ENCODE measurements around the gene ALX4. TPM values are rescaled to one million over a fixed set of nuclear protein-coding genes. Genes with fewer than 3 reads are reported as not detected.

ALX4 gene
- polyA plus RNA-seq, 2 donors = under 0.01 TPM; not detected in 1

- H3K27me3 ChIP-seq (ENCODE audit: control insufficient read depth in 1 of 2, insufficient read depth in 2 of 2, low read length in 2 of 2) = no peaks in the 10 kb centered on the region
- H3K36me3 ChIP-seq (ENCODE audit: control insufficient read depth in 2 of 2, insufficient read depth in 2 of 2, low read length in 1 of 2) = no peaks in the 10 kb centered on the region
- no peak overlapping the region for H3K27ac ChIP-seq (ENCODE audit: low read depth in 2 of 2, low read length in 1 of 2)
- 86 to 92% methylated on average over 8 of the region's 8 CpGs for WGBS, 2 donors
- H3K4me1 ChIP-seq (ENCODE audit: control insufficient read depth in 2 of 2, insufficient read depth in 2 of 2, low read length in 1 of 2) = peaks cover 0 to 2% of the 10 kb centered on the region in 2 donors
- no peak overlapping the region for H3K4me3 ChIP-seq (ENCODE audit: low read depth in 1 of 2, low read length in 2 of 2)
- H3K9me3 ChIP-seq (ENCODE audit: control insufficient read depth in 2 of 2, insufficient read depth in 1 of 2, low read depth in 1 of 2, low read length in 1 of 2) = peaks cover 0 to 2% of the 10 kb centered on the region in 2 donors
These were observed 52.4 kb downstream of the ALX4 start for GRCh38 chr11:44257338-44258189.

- H3K27me3 ChIP-seq (ENCODE audit: control insufficient read depth in 1 of 2, insufficient read depth in 2 of 2, low read length in 2 of 2) = no peaks in the 10 kb centered on the region
- no peak overlapping the region for H3K4me3 ChIP-seq (ENCODE audit: low read depth in 1 of 2, low read length in 2 of 2)
- peaks cover 0 to 2% of the 10 kb centered on the region in 2 donors for H3K4me1 ChIP-seq (ENCODE audit: control insufficient read depth in 2 of 2, insufficient read depth in 2 of 2, low read length in 1 of 2)
- WGBS, 2 donors = 72 to 79% methylated on average over 4 of the region's 4 CpGs
- no peak overlapping the region for H3K27ac ChIP-seq (ENCODE audit: low read depth in 2 of 2, low read length in 1 of 2)
- H3K36me3 ChIP-seq (ENCODE audit: control insufficient read depth in 2 of 2, insufficient read depth in 2 of 2, low read length in 1 of 2) = no peaks in the 10 kb centered on the region
- H3K9me3 ChIP-seq (ENCODE audit: control insufficient read depth in 2 of 2, insufficient read depth in 1 of 2, low read depth in 1 of 2, low read length in 1 of 2) = peaks cover 0 to 2% of the 10 kb centered on the region in 2 donors
These were observed 53.2 kb downstream of the ALX4 start for GRCh38 chr11:44256673-44257291.

DNA sequence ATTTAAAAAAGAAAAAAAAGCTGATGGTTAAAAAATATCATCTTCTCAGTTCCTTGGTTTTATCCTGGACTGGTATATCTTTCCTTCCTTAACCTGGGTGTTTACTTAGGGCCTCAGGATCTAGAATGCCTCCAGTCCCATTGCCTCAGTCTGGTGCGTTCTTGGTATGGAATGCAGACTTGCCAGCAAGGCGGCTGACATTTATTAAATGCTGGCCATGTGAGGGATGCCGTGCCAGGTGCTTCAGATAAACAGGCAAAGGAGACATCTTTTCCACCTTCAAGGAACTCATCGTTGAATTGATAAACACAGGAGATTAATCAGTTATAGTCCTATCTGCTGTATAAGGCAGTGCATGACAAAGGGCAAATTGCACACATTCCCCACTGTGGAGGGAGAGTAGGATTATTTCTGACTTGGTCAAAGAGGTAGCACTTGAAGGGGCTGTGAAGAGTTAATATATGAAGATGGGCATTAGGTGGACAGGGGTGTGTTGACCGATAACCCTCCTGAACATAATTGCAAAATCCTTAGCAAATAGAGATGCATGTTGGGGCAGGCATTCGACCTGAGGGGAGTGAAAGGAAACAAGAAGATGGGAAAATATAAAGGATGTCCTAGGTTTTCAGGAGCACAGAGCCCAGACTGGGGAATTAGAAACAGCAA is 54.4 kb downstream of the ALX4 start:
- H3K4me1 ChIP-seq (ENCODE audit: control insufficient read depth in 2 of 2, insufficient read depth in 2 of 2, low read length in 1 of 2) = peaks cover 0 to 2% of the 10 kb centered on the region in 2 donors
- WGBS, 2 donors = 49 to 56% methylated on average over 6 of the region's 6 CpGs
- no peak overlapping the region for H3K27ac ChIP-seq (ENCODE audit: low read depth in 2 of 2, low read length in 1 of 2)

GRCh38 chr11:44252999-44253602 is 56.8 kb downstream of the ALX4 start:
- no peak overlapping the region for H3K4me3 ChIP-seq (ENCODE audit: low read depth in 1 of 2, low read length in 2 of 2)
- no peaks in the 10 kb centered on the region for H3K27me3 ChIP-seq (ENCODE audit: control insufficient read depth in 1 of 2, insufficient read depth in 2 of 2, low read length in 2 of 2)
- H3K9me3 ChIP-seq (ENCODE audit: control insufficient read depth in 2 of 2, insufficient read depth in 1 of 2, low read depth in 1 of 2, low read length in 1 of 2) = peaks cover 0 to 2% of the 10 kb centered on the region in 2 donors
- H3K27ac ChIP-seq (ENCODE audit: low read depth in 2 of 2, low read length in 1 of 2) = no peak overlapping the region
- H3K4me1 ChIP-seq (ENCODE audit: control insufficient read depth in 2 of 2, insufficient read depth in 2 of 2, low read length in 1 of 2) = peaks cover 0 to 1% of the 10 kb centered on the region in 2 donors
- 85 to 92% methylated on average over 2 of the region's 2 CpGs for WGBS, 2 donors
- H3K36me3 ChIP-seq (ENCODE audit: control insufficient read depth in 2 of 2, insufficient read depth in 2 of 2, low read length in 1 of 2) = peaks cover 0 to 4% of the 10 kb centered on the region in 2 donors

More for the DNA sequence above, 54.4 kb downstream of the ALX4 start:
- Histone ChIP-seq H3K27me3 (ENCODE audit: control insufficient read depth in 1 of 2, insufficient read depth in 2 of 2, low read length in 2 of 2) (no peaks in the 10 kb centered on the region), H3K36me3 (ENCODE audit: control insufficient read depth in 2 of 2, insufficient read depth in 2 of 2, low read length in 1 of 2) (no peaks in the 10 kb centered on the region), H3K4me3 (ENCODE audit: low read depth in 1 of 2, low read length in 2 of 2) (no peak overlapping the region), H3K9me3 (ENCODE audit: control insufficient read depth in 2 of 2, insufficient read depth in 1 of 2, low read depth in 1 of 2, low read length in 1 of 2) (peaks cover 0 to 2% of the 10 kb centered on the region in 2 donors)

DNA sequence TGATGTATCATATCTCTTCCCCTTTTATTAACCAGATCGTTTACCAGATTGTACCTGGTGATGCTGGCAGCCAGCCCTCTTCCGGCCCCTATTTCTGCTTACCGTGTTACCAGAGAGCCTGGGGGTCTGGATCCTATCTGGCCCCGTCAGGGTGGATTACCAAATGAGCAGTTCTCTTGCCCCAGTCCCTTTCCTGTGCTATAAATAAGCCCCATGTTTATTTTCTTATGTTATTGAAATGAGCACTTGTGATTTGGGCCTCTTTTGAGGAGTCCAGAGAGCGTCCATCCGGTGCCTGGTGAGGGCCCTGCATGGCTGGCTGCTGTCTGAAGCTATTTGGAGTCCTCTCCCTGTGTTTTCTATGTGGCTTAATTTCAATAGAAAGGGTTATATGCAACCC is 59.5 kb downstream of the ALX4 start:
- Histone ChIP-seq H3K27me3 (ENCODE audit: control insufficient read depth in 1 of 2, insufficient read depth in 2 of 2, low read length in 2 of 2) (no peaks in the 10 kb centered on the region), H3K36me3 (ENCODE audit: control insufficient read depth in 2 of 2, insufficient read depth in 2 of 2, low read length in 1 of 2) (peaks cover 0 to 4% of the 10 kb centered on the region in 2 donors), H3K4me3 (ENCODE audit: low read depth in 1 of 2, low read length in 2 of 2) (no peak overlapping the region), H3K27ac (ENCODE audit: low read depth in 2 of 2, low read length in 1 of 2) (no peak overlapping the region), H3K4me1 (ENCODE audit: control insufficient read depth in 2 of 2, insufficient read depth in 2 of 2, low read length in 1 of 2) (no peaks in the 10 kb centered on the region), H3K9me3 (ENCODE audit: control insufficient read depth in 2 of 2, insufficient read depth in 1 of 2, low read depth in 1 of 2, low read length in 1 of 2) (no peaks in the 10 kb centered on the region)
- 89 to 91% methylated on average over 6 of the region's 6 CpGs for WGBS, 2 donors

GRCh38 chr11:44248109-44248508 is 61.8 kb downstream of the ALX4 start:
- no peaks in the 10 kb centered on the region for H3K27me3 ChIP-seq (ENCODE audit: control insufficient read depth in 1 of 2, insufficient read depth in 2 of 2, low read length in 2 of 2)
- no peak overlapping the region for H3K4me3 ChIP-seq (ENCODE audit: low read depth in 1 of 2, low read length in 2 of 2)
- no peaks in the 10 kb centered on the region for H3K9me3 ChIP-seq (ENCODE audit: control insufficient read depth in 2 of 2, insufficient read depth in 1 of 2, low read depth in 1 of 2, low read length in 1 of 2)
- H3K4me1 ChIP-seq (ENCODE audit: control insufficient read depth in 2 of 2, insufficient read depth in 2 of 2, low read length in 1 of 2) = no peaks in the 10 kb centered on the region
- no peak overlapping the region for H3K27ac ChIP-seq (ENCODE audit: low read depth in 2 of 2, low read length in 1 of 2)
- peaks cover 0 to 8% of the 10 kb centered on the region in 2 donors for H3K36me3 ChIP-seq (ENCODE audit: control insufficient read depth in 2 of 2, insufficient read depth in 2 of 2, low read length in 1 of 2)
- 84 to 85% methylated on average over 2 of the region's 2 CpGs for WGBS, 2 donors

DNA sequence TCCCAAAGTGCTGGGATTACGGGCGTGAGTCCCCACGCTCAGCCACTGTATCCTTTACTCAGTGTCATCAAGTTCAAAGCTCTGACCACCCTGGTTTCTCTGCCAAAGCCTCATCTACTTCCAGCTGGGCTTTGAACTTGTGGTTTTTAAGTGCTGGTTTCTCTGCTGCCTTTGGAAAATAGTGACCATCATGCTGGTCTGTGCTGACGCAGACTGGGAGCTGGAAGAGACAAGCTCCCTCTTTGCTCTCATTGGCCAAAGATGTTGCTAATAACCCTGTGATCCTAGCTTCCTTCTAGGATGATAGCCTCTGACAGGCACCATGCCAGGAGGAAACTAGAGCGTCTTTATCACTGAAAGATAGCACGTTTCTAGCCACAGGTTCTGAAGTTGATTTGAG is 62.4 kb downstream of the ALX4 start:
- Histone ChIP-seq H3K27me3 (ENCODE audit: control insufficient read depth in 1 of 2, insufficient read depth in 2 of 2, low read length in 2 of 2) (no peaks in the 10 kb centered on the region), H3K27ac (ENCODE audit: low read depth in 2 of 2, low read length in 1 of 2) (no peak overlapping the region), H3K4me3 (ENCODE audit: low read depth in 1 of 2, low read length in 2 of 2) (no peak overlapping the region), H3K36me3 (ENCODE audit: control insufficient read depth in 2 of 2, insufficient read depth in 2 of 2, low read length in 1 of 2) (peaks cover 0 to 8% of the 10 kb centered on the region in 2 donors), H3K9me3 (ENCODE audit: control insufficient read depth in 2 of 2, insufficient read depth in 1 of 2, low read depth in 1 of 2, low read length in 1 of 2) (no peaks in the 10 kb centered on the region), H3K4me1 (ENCODE audit: control insufficient read depth in 2 of 2, insufficient read depth in 2 of 2, low read length in 1 of 2) (no peaks in the 10 kb centered on the region)
- 77 to 83% methylated on average over 6 of the region's 6 CpGs for WGBS, 2 donors

GRCh38 chr11:44246726-44247125 is 63.2 kb downstream of the ALX4 start:
- H3K27me3 ChIP-seq (ENCODE audit: control insufficient read depth in 1 of 2, insufficient read depth in 2 of 2, low read length in 2 of 2) = no peaks in the 10 kb centered on the region
- H3K36me3 ChIP-seq (ENCODE audit: control insufficient read depth in 2 of 2, insufficient read depth in 2 of 2, low read length in 1 of 2) = peaks cover 2 to 8% of the 10 kb centered on the region in 2 donors
- no peaks in the 10 kb centered on the region for H3K4me1 ChIP-seq (ENCODE audit: control insufficient read depth in 2 of 2, insufficient read depth in 2 of 2, low read length in 1 of 2)
- 41 to 45% methylated on average over 4 of the region's 4 CpGs for WGBS, 2 donors
- H3K4me3 ChIP-seq (ENCODE audit: low read depth in 1 of 2, low read length in 2 of 2) = no peak overlapping the region
- H3K27ac ChIP-seq (ENCODE audit: low read depth in 2 of 2, low read length in 1 of 2) = no peak overlapping the region
- no peaks in the 10 kb centered on the region for H3K9me3 ChIP-seq (ENCODE audit: control insufficient read depth in 2 of 2, insufficient read depth in 1 of 2, low read depth in 1 of 2, low read length in 1 of 2)

- Histone ChIP-seq H3K27me3 (ENCODE audit: control insufficient read depth in 1 of 2, insufficient read depth in 2 of 2, low read length in 2 of 2) (no peaks in the 10 kb centered on the region), H3K4me1 (ENCODE audit: control insufficient read depth in 2 of 2, insufficient read depth in 2 of 2, low read length in 1 of 2) (no peaks in the 10 kb centered on the region), H3K4me3 (ENCODE audit: low read depth in 1 of 2, low read length in 2 of 2) (no peak overlapping the region), H3K27ac (ENCODE audit: low read depth in 2 of 2, low read length in 1 of 2) (no peak overlapping the region), H3K36me3 (ENCODE audit: control insufficient read depth in 2 of 2, insufficient read depth in 2 of 2, low read length in 1 of 2) (peaks cover 5 to 8% of the 10 kb centered on the region in 2 donors), H3K9me3 (ENCODE audit: control insufficient read depth in 2 of 2, insufficient read depth in 1 of 2, low read depth in 1 of 2, low read length in 1 of 2) (no peaks in the 10 kb centered on the region)
- 90 to 95% methylated on average over 8 of the region's 8 CpGs for WGBS, 2 donors
These were observed 65.2 kb downstream of the ALX4 start for GRCh38 chr11:44244639-44245310.
